ENCODE data around the gene OR2M3. TPM values are rescaled to one million over a fixed set of nuclear protein-coding genes. Genes with fewer than 3 reads are reported as not detected.
"Not testable (repeated sequence)": the region's sequence is repeated elsewhere in the genome, so short reads cannot be mapped to it uniquely, and the experiment has no call there.

The OR2M3 gene
- total RNA-seq, 3 donors from 2014 or later, result not detected

- Mint-ChIP-seq H3K4me1 (ENCODE audit: low read depth) (peaks cover 2% of the 10 kb centered on the region), H3K36me3 (ENCODE audit: insufficient read depth) (no peaks in the 10 kb centered on the region), H3K4me3 (no peak overlapping the region), H3K9me3 (no peaks in the 10 kb centered on the region), H3K27me3 (ENCODE audit: low read depth) (peaks cover 10% of the 10 kb centered on the region)
- DNase-seq (no peak), ATAC-seq (no peak)
Observed at GRCh38 chr1:248239478-248239877, 42.4 kb downstream of the OR2M3 start.

GRCh38 chr1:248243204-248243603 lies 46.1 kb downstream of the OR2M3 start:
- DNase-seq, result no peak
- Mint-ChIP-seq H3K27me3 (ENCODE audit: low read depth) (peaks cover 8% of the 10 kb centered on the region), H3K36me3 (ENCODE audit: insufficient read depth) (no peaks in the 10 kb centered on the region), H3K4me3 (no peak overlapping the region), H3K4me1 (ENCODE audit: low read depth) (peaks cover 2% of the 10 kb centered on the region), H3K9me3 (no peaks in the 10 kb centered on the region)
- peak in 1 of 2 donors; percentile 37 for ATAC-seq

GRCh38 chr1:248259309-248259708 lies 62.2 kb downstream of the OR2M3 start:
- ATAC-seq; H3K4me1 Mint-ChIP-seq (ENCODE audit: low read depth); H3K4me3 Mint-ChIP-seq; H3K27me3 Mint-ChIP-seq (ENCODE audit: low read depth); DNase-seq; H3K36me3 Mint-ChIP-seq (ENCODE audit: insufficient read depth): not testable (repeated sequence)
- peaks cover 25% of the 10 kb centered on the region for H3K9me3 Mint-ChIP-seq

Other genes with a start within 250 kb of the OR2M3 start
- not detected for gene OR2L8, start 248.4 kb upstream of the OR2M3 start, total RNA-seq
- not detected for gene OR2AK2, start 232.0 kb upstream of the OR2M3 start, total RNA-seq
- not detected for gene OR2L5, start 183.6 kb upstream of the OR2M3 start, total RNA-seq
- under 1 TPM in 1 of 3 donors, not detected in 2; 0.05 TPM for gene OR2L2, start 167.2 kb upstream of the OR2M3 start, total RNA-seq
- gene OR2L3, start 150.4 kb upstream of the OR2M3 start, total RNA-seq, result not detected
- gene OR2L13, start 102.1 kb upstream of the OR2M3 start, total RNA-seq, result not detected
- not detected for gene OR2M5, start 52.1 kb upstream of the OR2M3 start, total RNA-seq
- gene OR2M2, start 22.4 kb upstream of the OR2M3 start, total RNA-seq, result not detected
- not detected for gene OR2M4, start 34.2 kb downstream of the OR2M3 start, total RNA-seq
- gene OR2T33, start 80.7 kb downstream of the OR2M3 start, total RNA-seq, result not detected
- gene OR2T12, start 106.2 kb downstream of the OR2M3 start, total RNA-seq, result not detected
- gene OR2M7, start 127.3 kb downstream of the OR2M3 start, total RNA-seq, result not detected
- not detected for gene OR14C36, start 151.5 kb downstream of the OR2M3 start, total RNA-seq
- not detected for gene OR2T4, start 164.4 kb downstream of the OR2M3 start, total RNA-seq
- not detected for gene OR2T6, start 178.5 kb downstream of the OR2M3 start, total RNA-seq
- gene OR2T1, start 205.8 kb downstream of the OR2M3 start, total RNA-seq, result not detected
- gene OR2T2, start 248.4 kb downstream of the OR2M3 start, total RNA-seq, result not detected